Body of pancreas (tissue), 4 donors: ENCODE results near the gene FHAD1.

Experiments used
- POLR2A ChIP-seq, 3 donors: fragments of 450-650 bp; IDR thresholded peaks; one replicate each; pipeline ENCODE4 v1.6.1; 2016; ENCODE audit warnings: antibody characterized with exemption in 3 of 3, mild to moderate bottlenecking in 2 of 3
- TF ChIP-seq, protein P1 (sequence below), 7 experiments: fragments of 450-650 bp in 4 of 7; fragments of 200-600 bp in 3 of 7; sonication (generic) in 3 of 7; IDR thresholded peaks; one replicate each; pipeline ENCODE4 v1.5.1; 2016 to 2019; ENCODE audit warnings: antibody characterized with exemption in 7 of 7

DNA sequence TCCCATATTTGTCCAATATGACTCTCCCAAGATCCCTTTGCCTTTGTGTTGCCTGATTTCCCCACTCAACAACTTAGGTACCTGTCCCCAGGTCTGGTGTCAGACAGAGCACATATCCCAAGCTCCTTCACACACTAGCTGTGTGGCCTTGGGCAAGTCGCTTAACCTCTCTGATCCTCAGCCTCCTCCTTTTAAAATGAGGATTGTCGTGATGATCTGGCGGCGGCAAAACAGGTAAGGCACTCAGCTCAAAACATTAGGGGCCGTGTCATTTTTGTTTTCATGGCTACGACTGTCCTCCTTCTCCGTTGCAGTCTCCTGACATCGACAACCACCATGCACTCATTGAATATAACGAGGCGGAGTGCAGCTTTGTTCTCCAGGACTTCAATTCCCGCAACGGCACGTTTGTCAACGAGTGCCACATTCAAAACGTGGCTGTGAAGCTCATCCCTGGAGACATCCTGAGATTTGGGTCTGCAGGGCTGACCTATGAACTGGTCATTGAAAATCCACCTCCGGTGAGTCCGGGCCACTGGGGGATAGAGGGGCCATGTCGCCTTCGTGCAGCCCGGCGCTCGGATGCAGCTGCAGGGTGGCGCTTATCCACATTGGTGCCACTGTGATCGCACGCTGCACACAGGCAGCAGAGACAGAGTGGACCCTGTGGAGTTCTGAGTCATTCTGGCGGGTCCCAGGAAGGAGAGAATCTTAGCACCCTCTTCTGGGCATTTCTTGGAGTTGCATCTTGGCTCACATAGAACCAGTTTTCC lies 25.2 kb downstream of the FHAD1 start:
- no peak for TF ChIP-seq POLR2A (IDR thresholded peaks at IDR 0.05)
- TF ChIP-seq, protein P1, sequence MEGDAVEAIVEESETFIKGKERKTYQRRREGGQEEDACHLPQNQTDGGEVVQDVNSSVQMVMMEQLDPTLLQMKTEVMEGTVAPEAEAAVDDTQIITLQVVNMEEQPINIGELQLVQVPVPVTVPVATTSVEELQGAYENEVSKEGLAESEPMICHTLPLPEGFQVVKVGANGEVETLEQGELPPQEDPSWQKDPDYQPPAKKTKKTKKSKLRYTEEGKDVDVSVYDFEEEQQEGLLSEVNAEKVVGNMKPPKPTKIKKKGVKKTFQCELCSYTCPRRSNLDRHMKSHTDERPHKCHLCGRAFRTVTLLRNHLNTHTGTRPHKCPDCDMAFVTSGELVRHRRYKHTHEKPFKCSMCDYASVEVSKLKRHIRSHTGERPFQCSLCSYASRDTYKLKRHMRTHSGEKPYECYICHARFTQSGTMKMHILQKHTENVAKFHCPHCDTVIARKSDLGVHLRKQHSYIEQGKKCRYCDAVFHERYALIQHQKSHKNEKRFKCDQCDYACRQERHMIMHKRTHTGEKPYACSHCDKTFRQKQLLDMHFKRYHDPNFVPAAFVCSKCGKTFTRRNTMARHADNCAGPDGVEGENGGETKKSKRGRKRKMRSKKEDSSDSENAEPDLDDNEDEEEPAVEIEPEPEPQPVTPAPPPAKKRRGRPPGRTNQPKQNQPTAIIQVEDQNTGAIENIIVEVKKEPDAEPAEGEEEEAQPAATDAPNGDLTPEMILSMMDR (IDR thresholded peaks at IDR 0.05), result peak; percentile 55 to 93 (median 92)
